ENCODE measurements around the gene IST1.
"Not testable (repeated sequence)": the region's sequence is repeated elsewhere in the genome, so short reads cannot be mapped to it uniquely, and the experiment has no call there.

IST1 gene

DNA sequence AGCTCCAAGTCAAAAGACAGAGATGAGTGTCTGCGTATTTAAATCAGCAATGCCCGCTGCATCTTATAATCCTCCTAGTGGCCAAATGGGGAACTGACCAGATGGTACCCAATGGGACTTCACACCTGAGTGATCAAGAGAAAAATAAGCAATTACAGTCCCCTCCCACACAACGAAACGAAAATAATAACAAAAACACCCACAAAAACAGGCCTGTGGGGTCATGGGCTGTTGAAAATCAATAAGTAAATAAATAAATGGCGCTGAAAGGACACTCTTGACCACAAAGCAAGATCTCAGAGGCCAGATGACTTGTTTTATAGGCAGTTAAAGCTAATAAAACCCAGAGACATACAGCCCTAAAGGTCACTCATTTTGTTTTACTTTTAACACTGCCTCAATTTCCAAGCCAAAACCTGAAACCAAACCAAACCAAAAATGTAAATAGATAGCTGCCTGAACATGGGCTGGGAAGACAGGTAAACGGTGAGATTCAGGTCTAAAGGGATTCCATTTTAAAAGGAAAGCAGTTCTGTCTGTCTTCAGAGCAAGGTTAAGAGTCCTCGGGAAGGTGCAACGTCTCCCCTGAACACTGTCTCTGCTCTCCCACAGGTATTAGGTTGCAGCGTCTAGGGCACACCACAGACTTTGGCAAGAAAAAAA lies 12.7 kb upstream of the IST1 start:
- peak; percentile 57 to 84 (median 69) for DNase-seq (ENCODE audit: low read depth in 3 of 3)

DNA sequence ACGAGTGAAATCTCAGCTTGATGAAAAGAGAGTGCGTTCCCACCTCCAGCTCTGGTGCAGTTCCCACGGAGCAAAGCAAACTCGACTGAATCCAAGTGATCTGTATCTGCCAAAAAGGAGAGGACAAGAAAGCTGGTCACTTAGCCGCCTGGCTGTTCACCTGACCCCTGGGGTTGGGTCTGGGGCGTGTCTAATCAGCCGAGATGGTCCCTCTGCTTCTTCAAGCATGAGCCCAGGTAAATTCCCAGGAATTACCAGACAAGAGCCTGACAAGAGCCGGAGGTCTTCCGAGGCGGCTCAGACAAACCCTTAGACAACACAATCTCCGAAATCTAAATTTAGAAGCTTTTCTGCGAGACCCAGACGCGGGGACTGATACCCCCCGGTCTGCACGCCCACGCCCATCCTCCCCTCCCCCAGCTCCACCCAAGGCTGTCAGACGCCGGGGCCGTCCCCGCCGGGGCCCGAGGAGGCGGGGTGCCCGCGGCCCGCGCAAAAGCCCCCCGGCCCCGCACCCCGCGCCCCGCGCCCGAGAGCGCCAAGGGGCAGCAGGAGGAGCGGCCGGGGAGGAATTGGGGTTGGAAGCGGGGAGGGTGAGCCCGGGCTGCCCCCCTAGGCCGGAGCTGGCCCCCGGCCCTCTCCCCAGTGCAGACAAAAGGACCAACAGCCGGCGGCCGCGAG lies 12.0 kb upstream of the IST1 start:
- peak in 1 of 3 donors; percentile 59 for DNase-seq (ENCODE audit: low read depth in 3 of 3)

DNA sequence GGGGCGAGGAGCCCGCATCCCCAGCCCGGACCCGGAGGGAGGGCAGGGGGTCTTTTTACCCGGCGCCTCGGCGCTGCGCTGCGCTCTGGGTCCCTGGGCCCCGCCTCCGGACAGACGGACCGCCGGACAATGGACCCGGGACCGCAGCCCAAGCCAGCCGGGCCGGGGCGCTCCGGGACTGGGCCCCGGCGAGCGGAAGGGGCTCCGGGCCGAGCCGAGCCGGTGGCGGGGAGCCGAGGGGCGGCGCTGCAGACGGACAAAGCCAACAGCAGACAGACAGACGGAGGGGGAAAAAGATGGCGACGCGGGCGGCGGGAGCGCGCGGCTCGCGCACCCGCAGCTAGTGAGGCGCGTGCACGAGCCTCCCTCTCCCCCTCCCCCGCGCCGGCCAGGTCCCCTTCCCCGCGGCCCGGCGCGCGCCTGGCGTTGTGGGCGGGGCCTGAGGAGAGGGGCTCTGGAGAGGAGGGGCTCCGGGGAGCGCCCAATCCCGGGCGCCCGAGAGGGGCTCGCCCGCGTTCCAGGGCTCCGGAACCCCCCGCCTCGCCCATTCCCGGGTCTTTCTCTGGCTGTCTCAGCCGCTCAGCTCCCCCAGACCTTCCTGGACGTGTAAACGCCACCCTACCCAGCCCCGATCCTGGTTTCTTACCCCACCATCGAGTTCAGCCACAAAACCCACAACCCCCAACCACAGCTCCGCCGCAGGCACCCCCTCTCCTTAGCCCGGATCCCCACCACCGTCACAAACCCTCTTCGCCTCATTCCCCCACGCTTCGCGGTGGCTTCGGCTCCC lies 11.3 kb upstream of the IST1 start, which contains the start of gene ZNF821:
TSS of gene ZNF821 (minus strand) at position 334 of the 790 bp plus-strand sequence. CDS start 4,236 bp downstream, outside the sequence.
- DNase-seq (ENCODE audit: low read depth in 3 of 3), result peak in 2 of 3 donors; percentile 55 to 79

DNA sequence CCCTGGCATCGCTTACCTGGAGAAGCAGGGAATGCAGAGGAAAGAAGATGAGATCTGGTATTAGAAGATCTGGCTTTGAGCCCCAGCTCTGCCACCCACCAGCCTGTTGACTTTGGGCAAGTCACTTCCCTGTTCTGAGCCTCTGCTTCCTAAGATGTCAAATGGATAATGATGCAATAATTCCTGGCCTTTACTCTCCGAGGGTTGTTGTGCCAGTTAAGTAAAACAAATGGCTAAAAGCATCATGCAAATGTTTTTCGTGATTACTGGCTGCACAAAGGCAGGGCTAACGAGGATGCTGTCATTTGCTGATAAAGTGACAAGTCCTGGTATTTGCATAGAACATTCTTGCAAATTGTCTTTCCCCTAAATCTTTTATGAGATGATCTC lies 10.1 kb upstream of the IST1 start:
- no peak for DNase-seq (ENCODE audit: low read depth in 3 of 3)

DNA sequence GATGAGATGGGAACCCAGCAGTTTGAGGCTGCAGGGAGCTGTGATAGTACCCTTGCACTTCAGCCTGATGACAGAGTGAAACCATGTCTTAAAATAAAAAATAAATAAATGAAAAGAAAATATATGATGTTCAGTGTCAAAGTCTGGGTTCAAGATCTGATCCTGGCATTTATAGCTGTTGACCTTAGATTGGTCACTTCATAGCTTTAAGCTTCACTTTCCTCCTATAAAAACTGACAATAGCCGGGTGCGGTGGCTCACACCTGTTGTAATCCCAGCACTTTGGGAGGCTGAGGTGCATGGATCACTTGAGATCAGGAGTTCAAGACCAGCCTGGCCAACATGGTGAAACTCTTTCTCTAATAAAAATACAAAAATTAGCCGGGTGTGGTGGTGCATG lies 6.2 kb upstream of the IST1 start:
- no peak for DNase-seq (ENCODE audit: low read depth in 3 of 3)

DNA sequence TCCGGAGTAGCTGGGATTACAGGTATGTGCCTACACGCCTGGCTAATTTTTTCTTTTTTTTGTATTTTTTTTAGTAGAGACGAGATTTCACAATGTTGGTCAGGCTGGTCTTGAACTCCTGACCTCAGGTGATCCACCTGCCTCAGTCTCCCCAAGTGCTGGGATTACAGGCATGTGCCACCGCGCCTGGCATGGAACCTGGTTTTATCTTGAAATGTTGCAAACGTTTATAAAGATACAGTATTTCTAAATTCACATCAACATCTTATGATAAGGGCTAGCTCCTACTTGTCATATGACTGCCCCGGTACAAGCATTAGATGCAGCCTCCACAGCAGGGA lies 1.5 kb upstream of the IST1 start:
- DNase-seq (ENCODE audit: low read depth in 3 of 3), result no peak

- DNase-seq (ENCODE audit: low read depth in 3 of 3), result peak in 1 of 3 donors; percentile 19
These were observed 956 bp upstream of the IST1 start for GRCh38 chr16:71894229-71894920.

DNA sequence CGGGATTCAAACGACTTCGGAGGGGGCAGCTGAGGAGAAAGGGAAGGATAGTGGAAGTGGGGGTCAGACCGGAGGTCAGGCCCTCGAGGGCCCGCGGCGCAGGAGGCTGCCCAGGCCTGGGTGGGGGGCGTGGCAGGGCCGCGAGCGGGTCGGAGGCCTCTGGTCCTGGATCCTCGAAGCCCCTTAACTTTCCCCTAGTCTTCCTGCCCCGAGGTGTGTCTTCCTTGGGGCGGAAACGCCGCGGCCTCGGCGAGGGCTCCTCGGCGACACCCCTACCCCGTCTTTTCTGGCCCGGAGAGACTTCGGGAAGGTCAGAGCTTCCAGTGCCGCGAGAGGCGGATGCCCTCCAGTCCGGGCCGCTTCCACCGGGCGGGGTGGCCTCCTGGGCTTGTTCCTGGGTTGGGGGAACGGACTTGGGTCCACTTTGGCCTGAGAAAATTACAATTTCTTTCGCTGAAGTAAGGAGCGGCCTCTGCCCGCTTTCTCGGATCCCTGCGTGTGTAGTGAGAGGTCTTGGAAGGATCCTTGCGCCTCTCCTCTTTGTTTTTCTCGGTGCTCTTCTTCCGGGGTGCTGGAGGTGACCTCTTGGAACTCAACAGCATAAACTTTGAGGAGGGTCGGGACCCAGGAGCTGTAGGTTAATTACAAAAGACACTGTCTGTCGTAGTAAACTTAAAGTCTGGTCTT lies 491 bp downstream of the IST1 start:
- DNase-seq (ENCODE audit: low read depth in 3 of 3), result peak in 2 of 3 donors; percentile 6 to 19

- DNase-seq (ENCODE audit: low read depth in 3 of 3), result no peak
These were observed 1.5 kb downstream of the IST1 start for GRCh38 chr16:71896764-71897368.

DNA sequence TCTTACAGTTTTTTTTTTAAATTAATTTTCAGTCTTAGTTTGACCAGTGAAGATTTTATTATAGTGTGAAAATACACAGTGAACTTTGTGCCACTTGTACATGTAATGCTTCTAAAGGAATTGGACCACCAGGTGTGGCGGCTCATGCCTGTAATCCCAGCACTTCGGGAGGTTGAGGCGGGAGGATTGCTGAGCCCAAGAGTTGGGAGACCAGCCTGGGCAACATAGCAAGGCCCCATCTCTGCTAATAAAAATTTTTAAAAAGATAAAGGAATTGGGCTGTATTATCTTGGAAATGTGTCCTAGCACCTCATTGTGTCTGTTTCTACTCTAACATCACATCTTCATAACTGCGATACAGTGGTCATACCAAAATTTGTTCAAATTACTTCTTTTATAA lies 3.8 kb downstream of the IST1 start:
- no peak for DNase-seq (ENCODE audit: low read depth in 3 of 3)

DNA sequence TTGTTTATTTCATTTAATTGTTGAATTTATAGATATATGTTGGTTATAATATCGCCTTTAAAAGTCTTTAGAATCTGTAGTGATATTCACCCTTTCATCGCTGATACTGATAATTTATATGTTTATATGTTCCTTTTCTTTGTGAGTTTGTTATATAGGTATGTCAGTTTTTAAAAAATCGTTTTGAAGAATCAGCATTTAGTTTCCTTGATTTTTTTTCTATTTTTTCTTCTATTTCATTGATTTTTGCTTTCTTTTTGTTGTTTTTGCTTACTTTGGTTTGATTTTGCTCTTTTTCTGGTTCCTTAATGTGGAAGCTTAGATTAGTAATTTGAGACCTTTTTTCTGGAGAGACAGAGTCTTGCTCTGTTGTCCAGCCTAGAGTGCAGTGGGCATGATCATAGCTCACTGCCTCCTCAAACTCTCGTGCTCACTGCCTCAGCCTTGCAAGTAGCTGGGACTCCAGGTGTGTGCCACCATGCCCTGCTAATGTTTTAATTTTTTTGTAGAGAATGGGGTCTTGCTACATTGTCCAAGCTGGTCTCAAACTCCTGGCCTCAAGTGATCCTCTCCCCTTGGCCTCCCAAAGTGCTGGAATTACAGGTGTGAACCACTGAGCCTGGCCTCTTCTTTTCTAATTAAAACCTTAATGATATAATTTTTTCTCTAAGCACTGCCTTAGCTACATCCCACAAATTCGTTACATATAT lies 7.5 kb downstream of the IST1 start:
- no peak for DNase-seq (ENCODE audit: low read depth in 3 of 3)

- no peak for DNase-seq (ENCODE audit: low read depth in 3 of 3)
These were observed 8.3 kb downstream of the IST1 start for GRCh38 chr16:71903608-71904007.

GRCh38 chr16:71904239-71904638 lies 8.9 kb downstream of the IST1 start:
- DNase-seq (ENCODE audit: low read depth in 3 of 3), result no peak

GRCh38 chr16:71905765-71906164 lies 10.4 kb downstream of the IST1 start:
- not testable (repeated sequence) for DNase-seq (ENCODE audit: low read depth in 3 of 3)

DNA sequence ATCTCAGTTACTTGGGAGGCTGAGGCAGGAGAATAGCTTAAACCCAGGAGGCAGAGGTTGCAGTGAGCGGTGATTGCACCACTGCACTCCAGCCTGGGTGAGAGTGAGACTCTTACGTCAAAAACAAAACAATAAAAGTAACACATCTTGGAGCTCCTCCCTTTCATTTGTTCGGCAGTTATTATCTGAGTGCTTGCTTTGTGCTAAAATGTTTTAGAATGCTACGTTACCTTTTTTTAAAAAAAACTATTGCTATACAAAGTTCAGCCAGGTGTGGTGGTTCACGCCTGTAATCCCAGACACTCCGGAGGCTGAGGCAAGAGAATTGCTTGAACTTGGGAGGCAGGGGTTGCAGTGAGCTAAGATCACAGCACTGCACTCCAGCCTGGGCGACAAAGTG lies 15.8 kb downstream of the IST1 start:
- DNase-seq (ENCODE audit: low read depth in 3 of 3), result no peak

GRCh38 chr16:71912534-71913275 lies 17.4 kb downstream of the IST1 start:
- DNase-seq (ENCODE audit: low read depth in 3 of 3), result no peak

GRCh38 chr16:71914802-71915201 lies 19.5 kb downstream of the IST1 start:
- DNase-seq (ENCODE audit: low read depth in 3 of 3), result no peak

DNA sequence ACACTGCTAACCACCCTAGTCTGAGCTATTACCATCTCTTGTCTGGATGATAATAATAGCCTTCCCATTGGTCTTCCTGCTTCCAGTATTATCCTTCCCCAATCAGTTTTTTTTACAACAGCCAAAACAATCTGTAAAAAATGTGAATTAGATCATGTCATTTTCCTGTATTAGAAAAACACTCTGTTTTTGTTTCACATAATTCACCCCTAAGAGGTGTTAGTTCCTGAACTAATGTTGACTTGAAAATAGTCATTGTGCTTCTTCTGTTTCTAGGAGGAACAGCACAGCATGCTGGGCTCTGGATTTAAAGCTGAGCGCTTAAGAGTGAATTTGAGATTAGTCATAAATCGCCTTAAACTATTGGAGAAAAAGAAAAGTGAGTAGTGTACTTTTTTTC lies 20.0 kb downstream of the IST1 start:
- no peak for DNase-seq (ENCODE audit: low read depth in 3 of 3)

GRCh38 chr16:71916397-71916920 lies 21.1 kb downstream of the IST1 start:
- no peak for DNase-seq (ENCODE audit: low read depth in 3 of 3)

DNA sequence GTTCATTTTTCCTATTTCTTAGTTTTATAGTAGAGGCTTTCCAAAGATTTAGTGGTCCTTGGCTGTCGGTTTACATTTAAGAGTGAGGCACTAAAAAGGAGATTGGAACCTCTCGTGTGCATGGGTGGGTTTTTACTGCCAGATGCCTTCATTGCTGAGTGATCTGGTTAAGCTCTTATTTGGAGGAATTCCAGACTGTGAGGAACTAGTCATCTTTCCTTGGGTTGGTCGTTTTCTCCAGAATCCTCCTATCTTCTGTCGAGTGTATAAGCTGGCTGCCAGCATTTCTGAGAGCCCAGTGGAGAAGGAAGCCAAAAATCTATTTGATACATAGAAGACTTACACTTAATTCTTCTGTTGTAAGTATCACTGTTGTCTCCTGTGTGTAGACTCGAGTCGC lies 22.6 kb downstream of the IST1 start:
- DNase-seq (ENCODE audit: low read depth in 3 of 3), result no peak
